22Rv1 (cell line): Measurements from ENCODE around the gene E2F3.

Experiments used
- ZFX ChIP-seq: fragments of 450-650 bp; IDR thresholded peaks from 2 replicates; pipeline ENCODE4 v1.6.1; 2017; ENCODE audit warnings: antibody characterized with exemption, borderline replicate concordance
- TF ChIP-seq, protein P1 (sequence below): fragments of 450-650 bp; IDR thresholded peaks from 2 replicates; pipeline ENCODE4 v1.5.1; 2017; ENCODE audit warnings: mild to moderate bottlenecking

DNA sequence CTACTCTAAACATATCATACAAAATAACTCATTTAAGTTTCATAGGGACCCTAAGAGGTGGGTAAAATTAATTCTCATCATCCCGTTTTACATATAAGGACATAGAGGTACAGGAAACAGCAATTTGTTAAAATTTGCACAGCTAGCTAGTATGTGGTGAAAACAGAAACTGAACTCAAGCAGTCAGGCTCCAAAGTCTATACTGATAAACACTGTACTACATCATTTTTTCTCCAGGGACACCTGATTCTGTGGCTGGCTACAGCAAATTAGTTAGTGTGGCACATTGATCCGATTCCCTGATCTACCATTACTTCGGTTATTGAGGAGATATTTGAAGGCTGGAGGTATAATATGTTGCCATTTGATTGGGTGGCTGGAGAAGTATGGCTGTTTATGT is 36.2 kb upstream of the E2F3 start:
- TF ChIP-seq, protein P1, sequence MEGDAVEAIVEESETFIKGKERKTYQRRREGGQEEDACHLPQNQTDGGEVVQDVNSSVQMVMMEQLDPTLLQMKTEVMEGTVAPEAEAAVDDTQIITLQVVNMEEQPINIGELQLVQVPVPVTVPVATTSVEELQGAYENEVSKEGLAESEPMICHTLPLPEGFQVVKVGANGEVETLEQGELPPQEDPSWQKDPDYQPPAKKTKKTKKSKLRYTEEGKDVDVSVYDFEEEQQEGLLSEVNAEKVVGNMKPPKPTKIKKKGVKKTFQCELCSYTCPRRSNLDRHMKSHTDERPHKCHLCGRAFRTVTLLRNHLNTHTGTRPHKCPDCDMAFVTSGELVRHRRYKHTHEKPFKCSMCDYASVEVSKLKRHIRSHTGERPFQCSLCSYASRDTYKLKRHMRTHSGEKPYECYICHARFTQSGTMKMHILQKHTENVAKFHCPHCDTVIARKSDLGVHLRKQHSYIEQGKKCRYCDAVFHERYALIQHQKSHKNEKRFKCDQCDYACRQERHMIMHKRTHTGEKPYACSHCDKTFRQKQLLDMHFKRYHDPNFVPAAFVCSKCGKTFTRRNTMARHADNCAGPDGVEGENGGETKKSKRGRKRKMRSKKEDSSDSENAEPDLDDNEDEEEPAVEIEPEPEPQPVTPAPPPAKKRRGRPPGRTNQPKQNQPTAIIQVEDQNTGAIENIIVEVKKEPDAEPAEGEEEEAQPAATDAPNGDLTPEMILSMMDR: no peak
- TF ChIP-seq ZFX: no peak
